Measurements from ENCODE around the gene POU2F3.

Gene POU2F3

GRCh38 chr11:120239713-120240640 lies at the start of gene POU2F3:
POU2F3 (plus strand) TSS chr11:120240140; CDS start chr11:120240344, 204 bp downstream.
- no peak for DNase-seq

GRCh38 chr11:120191058-120191457 lies 48.9 kb upstream of the POU2F3 start:
- DNase-seq, result no peak

GRCh38 chr11:120192831-120193625 lies 46.9 kb upstream of the POU2F3 start:
- no peak for DNase-seq

- DNase-seq, result no peak
Observed at GRCh38 chr11:120194166-120194565, 45.8 kb upstream of the POU2F3 start.

- DNase-seq, result no peak
Observed at GRCh38 chr11:120195601-120196320, 44.2 kb upstream of the POU2F3 start.

GRCh38 chr11:120196826-120197225 lies 43.1 kb upstream of the POU2F3 start:
- no peak for DNase-seq

- no peak for DNase-seq
Observed at GRCh38 chr11:120197251-120197891, 42.6 kb upstream of the POU2F3 start.

- DNase-seq, result peak; percentile 12
Observed at GRCh38 chr11:120197977-120198376, 42.0 kb upstream of the POU2F3 start.

GRCh38 chr11:120198403-120198786 lies 41.5 kb upstream of the POU2F3 start:
- no peak for DNase-seq

GRCh38 chr11:120198787-120199469 lies 41.0 kb upstream of the POU2F3 start:
- DNase-seq, result no peak

- DNase-seq, result no peak
Observed at GRCh38 chr11:120199613-120200012, 40.3 kb upstream of the POU2F3 start.

GRCh38 chr11:120200677-120201076 lies 39.3 kb upstream of the POU2F3 start:
- DNase-seq, result no peak

- DNase-seq, result no peak
Observed at GRCh38 chr11:120201653-120202052, 38.3 kb upstream of the POU2F3 start.

GRCh38 chr11:120203626-120204025 lies 36.3 kb upstream of the POU2F3 start:
- DNase-seq, result no peak

GRCh38 chr11:120205596-120206161 lies 34.3 kb upstream of the POU2F3 start:
- DNase-seq, result no peak

GRCh38 chr11:120207512-120207911 lies 32.4 kb upstream of the POU2F3 start:
- DNase-seq, result no peak

- peak; percentile 53 for DNase-seq
Observed at GRCh38 chr11:120208001-120208441, 31.9 kb upstream of the POU2F3 start.

- DNase-seq, result no peak
Observed at GRCh38 chr11:120208777-120209176, 31.2 kb upstream of the POU2F3 start.

- DNase-seq, result no peak
Observed at GRCh38 chr11:120209746-120210625, 30.0 kb upstream of the POU2F3 start.
